GM18498 (cell line): ENCODE data around the gene GADL1.

ENCODE experiments used
- ATAC-seq: cut with Tn5 transposase; IDR thresholded peaks from one replicate; pipeline ENCODE4 v1.9.1; 2021; ENCODE audit warnings: mild to moderate bottlenecking, moderate library complexity; ENCODE audit not compliant: unreplicated experiment

The GADL1 gene

GRCh38 chr3:30682434-30683155, 211.9 kb downstream of the GADL1 start:
- no peak for ATAC-seq

GRCh38 chr3:30681649-30682211, 212.7 kb downstream of the GADL1 start:
- no peak for ATAC-seq

GRCh38 chr3:30680789-30681648, 213.4 kb downstream of the GADL1 start:
- no peak for ATAC-seq

- ATAC-seq, result no peak
Observed at GRCh38 chr3:30679045-30679444, 215.4 kb downstream of the GADL1 start.

GRCh38 chr3:30677347-30677685, 217.1 kb downstream of the GADL1 start:
- ATAC-seq, result no peak

- no peak for ATAC-seq
Observed at GRCh38 chr3:30676424-30677346, 217.8 kb downstream of the GADL1 start.
